Neural cell (in vitro differentiated cells): ENCODE data around the gene PPP2R2B.

Experiments
- EP300 ChIP-seq: fragments of 450-650 bp; conservative IDR thresholded peaks from 2 replicates; pipeline ENCODE4 v1.6.1; 2014; ENCODE audit warnings: antibody characterized with exemption, mild to moderate bottlenecking, moderate library complexity; ENCODE audit not compliant: poor library complexity, severe bottlenecking
- EZH2 ChIP-seq: fragments of 200-600, 300-800 bp; shearing (Covaris generic), sonication (generic); IDR thresholded peaks from 2 replicates; pipeline ENCODE4 v1.6.1; 2014; ENCODE audit warnings: antibody characterized with exemption, low read length, borderline replicate concordance, mild to moderate bottlenecking; ENCODE audit not compliant: insufficient read depth, poor library complexity, severe bottlenecking
- POLR2AphosphoS5 ChIP-seq: IDR thresholded peaks from 2 replicates; pipeline ENCODE4 v1.6.1; 2012
- RAD21 ChIP-seq: fragments of 450-650 bp; conservative IDR thresholded peaks from 2 replicates; pipeline ENCODE4 v1.6.1; 2014; ENCODE audit warnings: antibody characterized with exemption, mild to moderate bottlenecking, moderate library complexity
- TAF1 ChIP-seq: IDR thresholded peaks from 2 replicates; pipeline ENCODE4 v1.6.1; 2012; ENCODE audit warnings: low read depth
- TF ChIP-seq, protein P1 (sequence below): fragments of 450-650 bp; IDR thresholded peaks from 2 replicates; pipeline ENCODE4 v1.5.1; 2014; ENCODE audit warnings: antibody characterized with exemption, mild to moderate bottlenecking, moderate library complexity; ENCODE audit not compliant: poor library complexity, severe bottlenecking

GRCh38 chr5:146767534-146767933 is 111.0 kb downstream of the PPP2R2B start:
- TF ChIP-seq, protein P1, sequence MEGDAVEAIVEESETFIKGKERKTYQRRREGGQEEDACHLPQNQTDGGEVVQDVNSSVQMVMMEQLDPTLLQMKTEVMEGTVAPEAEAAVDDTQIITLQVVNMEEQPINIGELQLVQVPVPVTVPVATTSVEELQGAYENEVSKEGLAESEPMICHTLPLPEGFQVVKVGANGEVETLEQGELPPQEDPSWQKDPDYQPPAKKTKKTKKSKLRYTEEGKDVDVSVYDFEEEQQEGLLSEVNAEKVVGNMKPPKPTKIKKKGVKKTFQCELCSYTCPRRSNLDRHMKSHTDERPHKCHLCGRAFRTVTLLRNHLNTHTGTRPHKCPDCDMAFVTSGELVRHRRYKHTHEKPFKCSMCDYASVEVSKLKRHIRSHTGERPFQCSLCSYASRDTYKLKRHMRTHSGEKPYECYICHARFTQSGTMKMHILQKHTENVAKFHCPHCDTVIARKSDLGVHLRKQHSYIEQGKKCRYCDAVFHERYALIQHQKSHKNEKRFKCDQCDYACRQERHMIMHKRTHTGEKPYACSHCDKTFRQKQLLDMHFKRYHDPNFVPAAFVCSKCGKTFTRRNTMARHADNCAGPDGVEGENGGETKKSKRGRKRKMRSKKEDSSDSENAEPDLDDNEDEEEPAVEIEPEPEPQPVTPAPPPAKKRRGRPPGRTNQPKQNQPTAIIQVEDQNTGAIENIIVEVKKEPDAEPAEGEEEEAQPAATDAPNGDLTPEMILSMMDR = no peak
- TF ChIP-seq EZH2 = no peak
- no peak for TF ChIP-seq EP300
- TF ChIP-seq RAD21 = no peak
- TF ChIP-seq POLR2AphosphoS5 = no peak
- TF ChIP-seq TAF1 = no peak
